ENCODE measurements around the gene UBR3. TPM values are rescaled to one million over a fixed set of nuclear protein-coding genes. Genes with fewer than 3 reads are reported as not detected.
"Not testable (repeated sequence)": the region's sequence is repeated elsewhere in the genome, so short reads cannot be mapped to it uniquely, and the experiment has no call there.

Gene UBR3
- total RNA-seq, 1 donor from 2014 or later, result 30.9 TPM

DNA sequence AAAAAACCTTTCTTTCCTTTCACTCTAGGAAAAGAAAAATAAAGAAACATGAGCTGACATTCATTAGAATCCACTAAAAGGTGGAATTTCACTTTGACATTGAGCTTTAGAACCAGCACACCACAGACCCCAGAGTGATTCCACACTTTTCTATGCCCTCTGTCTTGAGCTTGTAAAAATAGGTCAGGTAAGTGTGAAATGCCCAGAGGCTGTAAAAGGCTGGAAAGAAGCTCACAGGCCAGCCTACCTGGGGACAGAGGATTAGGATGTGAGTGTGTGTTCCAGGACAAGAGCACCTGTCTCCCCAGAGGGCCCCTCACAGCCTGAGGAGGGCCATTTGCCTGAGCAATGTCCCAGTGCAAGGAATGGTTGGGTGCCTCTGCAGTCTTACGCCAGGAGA lies 294.4 kb downstream of the UBR3 start:
- DNase-seq (ENCODE audit: low spot score), result no peak

DNA sequence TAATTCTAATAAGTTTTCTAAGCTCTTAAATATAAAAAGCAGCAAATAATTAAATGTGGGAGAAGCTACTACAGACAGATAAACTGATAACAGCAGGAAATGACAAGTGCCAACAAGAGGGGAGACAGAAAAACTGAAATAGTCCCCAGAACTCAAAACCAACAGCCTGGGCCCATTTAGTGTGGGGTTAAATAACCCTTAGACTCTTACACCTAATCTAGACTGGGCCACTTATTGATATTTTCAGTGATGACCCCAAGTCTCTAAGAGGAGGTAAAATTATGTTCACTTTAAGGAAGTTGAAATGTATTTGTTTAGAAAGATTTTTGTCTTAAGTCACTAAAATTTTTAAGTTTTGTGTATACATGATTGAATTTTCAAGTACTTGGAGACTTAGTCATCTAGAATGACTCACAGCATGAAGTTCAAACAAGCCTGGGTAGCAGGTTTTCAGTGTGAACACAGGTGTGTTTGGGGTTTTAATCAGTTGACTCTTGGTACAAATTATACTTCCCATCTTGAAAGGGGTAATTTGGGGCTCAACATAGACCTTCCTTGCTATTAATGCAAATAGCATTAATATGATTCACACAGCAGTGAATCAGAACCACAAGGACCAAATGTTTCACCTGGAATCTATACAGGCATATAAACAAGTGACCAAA lies 295.8 kb downstream of the UBR3 start:
- no peak for DNase-seq (ENCODE audit: low spot score)
- TF ChIP-seq, protein P1, sequence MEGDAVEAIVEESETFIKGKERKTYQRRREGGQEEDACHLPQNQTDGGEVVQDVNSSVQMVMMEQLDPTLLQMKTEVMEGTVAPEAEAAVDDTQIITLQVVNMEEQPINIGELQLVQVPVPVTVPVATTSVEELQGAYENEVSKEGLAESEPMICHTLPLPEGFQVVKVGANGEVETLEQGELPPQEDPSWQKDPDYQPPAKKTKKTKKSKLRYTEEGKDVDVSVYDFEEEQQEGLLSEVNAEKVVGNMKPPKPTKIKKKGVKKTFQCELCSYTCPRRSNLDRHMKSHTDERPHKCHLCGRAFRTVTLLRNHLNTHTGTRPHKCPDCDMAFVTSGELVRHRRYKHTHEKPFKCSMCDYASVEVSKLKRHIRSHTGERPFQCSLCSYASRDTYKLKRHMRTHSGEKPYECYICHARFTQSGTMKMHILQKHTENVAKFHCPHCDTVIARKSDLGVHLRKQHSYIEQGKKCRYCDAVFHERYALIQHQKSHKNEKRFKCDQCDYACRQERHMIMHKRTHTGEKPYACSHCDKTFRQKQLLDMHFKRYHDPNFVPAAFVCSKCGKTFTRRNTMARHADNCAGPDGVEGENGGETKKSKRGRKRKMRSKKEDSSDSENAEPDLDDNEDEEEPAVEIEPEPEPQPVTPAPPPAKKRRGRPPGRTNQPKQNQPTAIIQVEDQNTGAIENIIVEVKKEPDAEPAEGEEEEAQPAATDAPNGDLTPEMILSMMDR (IDR thresholded peaks at IDR 0.05), result no peak
- peaks cover 9% of the 10 kb centered on the region for H3K9me3 Mint-ChIP-seq (ENCODE audit: low read depth)
- H3K27ac Mint-ChIP-seq (ENCODE audit: unreplicated experiment), result no peak overlapping the region
- H3K27me3 Mint-ChIP-seq (ENCODE audit: low read depth), result no peaks in the 10 kb centered on the region
- no peak overlapping the region for H3K4me3 Mint-ChIP-seq (ENCODE audit: unreplicated experiment)
- no peaks in the 10 kb centered on the region for H3K36me3 Mint-ChIP-seq (ENCODE audit: low read depth)
- peaks cover 16% of the 10 kb centered on the region for H3K4me1 Mint-ChIP-seq (ENCODE audit: low read depth)

More for the DNA sequence above, 294.4 kb downstream of the UBR3 start:
- Mint-ChIP-seq H3K4me1 (ENCODE audit: low read depth) (peaks cover 16% of the 10 kb centered on the region), H3K9me3 (ENCODE audit: low read depth) (peaks cover 4% of the 10 kb centered on the region), H3K27me3 (ENCODE audit: low read depth) (no peaks in the 10 kb centered on the region), H3K4me3 (ENCODE audit: unreplicated experiment) (no peak overlapping the region), H3K36me3 (ENCODE audit: low read depth) (no peaks in the 10 kb centered on the region), H3K27ac (ENCODE audit: unreplicated experiment) (no peak overlapping the region)
- TF ChIP-seq, protein P1 (IDR thresholded peaks at IDR 0.05), result no peak

DNA sequence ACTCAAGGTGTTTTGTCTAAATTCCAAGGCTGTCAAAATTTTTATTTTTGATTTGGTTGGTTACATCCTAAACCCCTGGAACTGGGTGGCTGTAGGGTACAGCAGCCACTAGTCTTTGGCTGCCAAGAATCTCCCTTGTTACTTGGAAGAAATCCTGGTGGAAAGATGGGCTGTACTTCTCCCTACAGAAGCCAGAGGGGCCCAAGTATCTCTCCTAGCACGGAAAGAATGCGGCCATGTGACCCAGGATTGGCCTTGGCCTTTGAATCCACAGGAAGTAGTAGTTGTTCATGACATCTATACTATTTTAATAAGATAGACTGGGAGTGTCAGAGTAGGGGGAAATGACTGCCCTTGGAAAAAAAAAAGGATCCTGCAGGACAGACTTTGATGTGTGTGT lies 296.3 kb downstream of the UBR3 start:
- TF ChIP-seq, protein P1 (IDR thresholded peaks at IDR 0.05), result peak; percentile 13
- H3K27me3 Mint-ChIP-seq (ENCODE audit: low read depth), result peaks cover 2% of the 10 kb centered on the region
- H3K27ac Mint-ChIP-seq (ENCODE audit: unreplicated experiment), result no peak overlapping the region
- H3K36me3 Mint-ChIP-seq (ENCODE audit: low read depth), result peaks cover 2% of the 10 kb centered on the region
- H3K4me1 Mint-ChIP-seq (ENCODE audit: low read depth), result peaks cover 16% of the 10 kb centered on the region
- H3K9me3 Mint-ChIP-seq (ENCODE audit: low read depth), result peaks cover 9% of the 10 kb centered on the region
- no peak overlapping the region for H3K4me3 Mint-ChIP-seq (ENCODE audit: unreplicated experiment)
- no peak for DNase-seq (ENCODE audit: low spot score)

DNA sequence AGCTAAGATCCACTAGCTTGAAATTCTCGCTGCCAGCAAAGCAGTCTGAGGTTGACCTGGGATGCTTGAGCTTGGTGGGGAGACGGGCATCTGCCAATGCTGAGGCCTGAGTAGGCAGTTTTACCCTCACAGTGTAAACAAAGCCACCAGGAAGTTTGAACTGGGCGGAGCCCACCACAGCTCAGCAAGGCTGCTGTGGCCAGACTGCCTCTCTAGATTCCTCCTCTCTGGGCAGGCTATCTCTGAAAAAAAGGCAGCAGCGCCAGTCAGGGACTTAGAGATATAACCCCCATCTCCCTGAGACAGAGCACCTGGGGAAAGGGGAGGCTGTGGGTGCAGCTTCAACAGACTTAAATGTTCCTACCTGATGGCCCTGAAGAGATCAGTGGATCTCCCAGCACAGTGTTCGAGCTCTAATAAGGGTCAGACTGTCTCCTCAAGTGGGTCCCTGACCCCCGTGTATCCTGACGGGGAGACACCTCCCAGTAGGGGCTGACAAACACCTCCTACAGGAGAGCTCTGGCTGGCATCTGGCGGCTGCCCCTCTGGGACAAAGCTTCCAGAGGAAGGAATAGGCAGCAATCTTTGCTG lies 299.0 kb downstream of the UBR3 start:
- not testable (repeated sequence) for H3K4me3 Mint-ChIP-seq (ENCODE audit: unreplicated experiment); H3K36me3 Mint-ChIP-seq (ENCODE audit: low read depth); DNase-seq (ENCODE audit: low spot score); H3K27ac Mint-ChIP-seq (ENCODE audit: unreplicated experiment); H3K27me3 Mint-ChIP-seq (ENCODE audit: low read depth)
- Mint-ChIP-seq H3K4me1 (ENCODE audit: low read depth) (peaks cover 14% of the 10 kb centered on the region), H3K9me3 (ENCODE audit: low read depth) (peaks cover 20% of the 10 kb centered on the region)

Other genes with a start within 250 kb of the UBR3 start
- 34.6 to 44.3 TPM (median 34.8 TPM) in 3 replicates for gene PPIG, start 243.1 kb upstream of the UBR3 start, total RNA-seq
- gene CFAP210, start 133.0 kb upstream of the UBR3 start, total RNA-seq, result 0.19 TPM in 1 of 3 replicates, not detected in the others
- gene PHOSPHO2, start 133.0 kb upstream of the UBR3 start, total RNA-seq, result 3.0 to 4.2 TPM (median 3.3 TPM) in 3 replicates
- 3.8 to 9.6 TPM (median 8.9 TPM) in 3 replicates for gene KLHL23, start 93.6 kb upstream of the UBR3 start, total RNA-seq
- gene SSB, start 28.6 kb upstream of the UBR3 start, total RNA-seq, result 93.5 to 105 TPM (median 95.1 TPM) in 3 replicates
- 43.5 to 47.6 TPM (median 45.2 TPM) in 3 replicates for gene METTL5, start 2.5 kb upstream of the UBR3 start, total RNA-seq

Data from chondrocyte (in vitro differentiated cells).